Measurements from ENCODE around the gene PAF1. TPM values are rescaled to one million over a fixed set of nuclear protein-coding genes. Genes with fewer than 3 reads are reported as not detected.

Gene PAF1
- total RNA-seq, 1 donor, result 33.2 TPM

- no peak for TF ChIP-seq CTCF (IDR thresholded peaks at IDR 0.05; ENCODE audit: insufficient read depth, low read depth, low read length)
- no peak overlapping the region for H3K4me3 ChIP-seq (ENCODE audit: low read depth, low read length)
- DNase-seq (ENCODE audit: low read depth), result no peak
These were observed 38.3 kb downstream of the PAF1 start for GRCh38 chr19:39352381-39353255.

- no peak overlapping the region for H3K4me3 ChIP-seq (ENCODE audit: low read depth, low read length)
- DNase-seq (ENCODE audit: low read depth), result peak; percentile 48
- no peak for TF ChIP-seq CTCF (IDR thresholded peaks at IDR 0.05; ENCODE audit: insufficient read depth, low read depth, low read length)
These were observed 39.3 kb downstream of the PAF1 start for GRCh38 chr19:39351537-39352064.

- no peak for DNase-seq (ENCODE audit: low read depth)
- no peak overlapping the region for H3K4me3 ChIP-seq (ENCODE audit: low read depth, low read length)
- no peak for TF ChIP-seq CTCF (IDR thresholded peaks at IDR 0.05; ENCODE audit: insufficient read depth, low read depth, low read length)
These were observed 40.8 kb downstream of the PAF1 start for GRCh38 chr19:39350156-39350555.

GRCh38 chr19:39349326-39349725 is 41.6 kb downstream of the PAF1 start:
- no peak for DNase-seq (ENCODE audit: low read depth)
- TF ChIP-seq CTCF (IDR thresholded peaks at IDR 0.05; ENCODE audit: insufficient read depth, low read depth, low read length), result no peak
- H3K4me3 ChIP-seq (ENCODE audit: low read depth, low read length), result no peak overlapping the region

GRCh38 chr19:39347332-39348164 is 43.4 kb downstream of the PAF1 start:
- H3K4me3 ChIP-seq (ENCODE audit: low read depth, low read length), result no peak overlapping the region
- DNase-seq (ENCODE audit: low read depth), result peak; percentile 52

More at GRCh38 chr19:39347332-39348164, 43.4 kb downstream of the PAF1 start:
- no peak for TF ChIP-seq CTCF (IDR thresholded peaks at IDR 0.05; ENCODE audit: insufficient read depth, low read depth, low read length)

Measured in fibroblast of villous mesenchyme (primary cell).